ENCODE measurements around the gene FAM124B.

Gene FAM124B

GRCh38 chr2:224381521-224382279, 20.2 kb downstream of the FAM124B start:
- DNase-seq (ENCODE audit: low read depth) = no peak

GRCh38 chr2:224379986-224380385, 21.9 kb downstream of the FAM124B start:
- DNase-seq (ENCODE audit: low read depth) = no peak

- no peak for DNase-seq (ENCODE audit: low read depth)
Measured at GRCh38 chr2:224379172-224379571, 22.7 kb downstream of the FAM124B start.

- no peak for DNase-seq (ENCODE audit: low read depth)
Measured at GRCh38 chr2:224378701-224379097, 23.2 kb downstream of the FAM124B start.

GRCh38 chr2:224377751-224378700, 23.9 kb downstream of the FAM124B start:
- DNase-seq (ENCODE audit: low read depth) = no peak

- no peak for DNase-seq (ENCODE audit: low read depth)
Measured at GRCh38 chr2:224372641-224373040, 29.3 kb downstream of the FAM124B start.

GRCh38 chr2:224369028-224369632, 32.8 kb downstream of the FAM124B start:
- DNase-seq (ENCODE audit: low read depth) = no peak

- DNase-seq (ENCODE audit: low read depth) = no peak
Measured at GRCh38 chr2:224366267-224366844, 35.6 kb downstream of the FAM124B start.

GRCh38 chr2:224365331-224365730, 36.6 kb downstream of the FAM124B start:
- no peak for DNase-seq (ENCODE audit: low read depth)

- no peak for DNase-seq (ENCODE audit: low read depth)
Measured at GRCh38 chr2:224363281-224363680, 38.6 kb downstream of the FAM124B start.

GRCh38 chr2:224362094-224362493, 39.8 kb downstream of the FAM124B start:
- no peak for DNase-seq (ENCODE audit: low read depth)

GRCh38 chr2:224360801-224361251, 41.1 kb downstream of the FAM124B start:
- no peak for DNase-seq (ENCODE audit: low read depth)

GRCh38 chr2:224359569-224359968, 42.3 kb downstream of the FAM124B start:
- DNase-seq (ENCODE audit: low read depth) = no peak

- DNase-seq (ENCODE audit: low read depth) = peak; percentile 27
Measured at GRCh38 chr2:224357098-224357901, 44.6 kb downstream of the FAM124B start.

- no peak for DNase-seq (ENCODE audit: low read depth)
Measured at GRCh38 chr2:224354632-224355211, 47.2 kb downstream of the FAM124B start.

- DNase-seq (ENCODE audit: low read depth) = no peak
Measured at GRCh38 chr2:224350703-224351102, 51.2 kb downstream of the FAM124B start.

GRCh38 chr2:224349396-224349795, 52.5 kb downstream of the FAM124B start:
- no peak for DNase-seq (ENCODE audit: low read depth)

GRCh38 chr2:224347176-224348051, 54.5 kb downstream of the FAM124B start:
- no peak for DNase-seq (ENCODE audit: low read depth)

GRCh38 chr2:224345492-224345891, 56.4 kb downstream of the FAM124B start:
- DNase-seq (ENCODE audit: low read depth) = no peak

- DNase-seq (ENCODE audit: low read depth) = no peak
Measured at GRCh38 chr2:224343226-224343625, 58.7 kb downstream of the FAM124B start.

Data from stimulated activated CD8-positive, alpha-beta memory T cell treated with anti-CD3 and anti-CD28 coated beads, Interleukin-12 subunit alpha, Interleukin-12 subunit beta, amount 100 ng/mL, for 1 hour (primary cell).